ENCODE data around the gene SERPINB7. TPM values are rescaled to one million over a fixed set of nuclear protein-coding genes. Genes with fewer than 3 reads are reported as not detected.

Gene SERPINB7
- total RNA-seq, 1 experiment from 2014 or later = not detected

GRCh38 chr18:63788447-63789096 lies 13.4 kb downstream of the SERPINB7 start (continued):
- TF ChIP-seq REST (IDR thresholded peaks at IDR 0.05; ENCODE audit: low read depth) (no peak), SRF (IDR thresholded peaks at IDR 0.05; ENCODE audit: low read depth) (0 out of 2 replicates have a peak, but pooled peaks have one; percentile 21), JUND (IDR thresholded peaks at IDR 0.05) (peak; percentile 91), ATF3 (IDR thresholded peaks at IDR 0.05) (0 out of 2 replicates have a peak, but pooled peaks have one; percentile 11), RAD21 (IDR thresholded peaks at IDR 0.05; ENCODE audit: low read depth) (no peak), EGR1 (IDR thresholded peaks at IDR 0.05; ENCODE audit: low read depth) (no peak), MAX (IDR thresholded peaks at IDR 0.05) (no peak), CBX3 (IDR thresholded peaks at IDR 0.05; ENCODE audit: low read depth) (peak; percentile 72)

- ATAC-seq (no peak), DNase-seq (ENCODE audit: low read depth, low spot score) (no peak)
- Histone ChIP-seq H4K20me1 (ENCODE audit: insufficient read depth) (no peaks in the 10 kb centered on the region), H3K27ac (ENCODE audit: low read depth, low read length) (no peak overlapping the region), H2AFZ (ENCODE audit: low read depth, low read length, poor library complexity, severe bottlenecking) (peak overlapping the region; percentile 67), H3K4me2 (ENCODE audit: low read length) (no peak overlapping the region), H3K4me1 (ENCODE audit: control insufficient read depth in 1 of 2, insufficient read depth in 2 of 2, low read length in 2 of 2) (peaks cover 0 to 13% of the 10 kb centered on the region in 2 experiments; a peak in 2 of 4 replicates), H3K4me3 (replicated peaks in 1 of 2; ENCODE audit: low read depth in 1 of 2, low read length in 2 of 2) (no peak overlapping the region), H3K36me3 (ENCODE audit: control insufficient read depth in 1 of 2, insufficient read depth in 2 of 2, low read length in 2 of 2) (no peaks in the 10 kb centered on the region), H3K9me3 (ENCODE audit: control insufficient read depth in 1 of 2, insufficient read depth in 1 of 2, low read depth in 1 of 2, low read length in 2 of 2) (no peaks in the 10 kb centered on the region), H3K9me2 (ENCODE audit: insufficient read depth) (no peaks in the 10 kb centered on the region), H3K79me2 (ENCODE audit: insufficient read depth, low read length) (no peaks in the 10 kb centered on the region), H3K27me3 (ENCODE audit: insufficient read depth, low read length) (no peaks in the 10 kb centered on the region), H3K9ac (ENCODE audit: low read length) (no peak overlapping the region)
- ChIA-PET POLR2A (no interaction called here), CTCF (no interaction called here), RAD21 (ENCODE audit: low non-redundant PET in 1 of 2, low total read pairs in 2 of 2, uncharacterized antibody in 2 of 2, unreplicated experiment in 2 of 2) (no interaction called here)
- no TSS peak for BruUV-seq (replicated peaks)
- intact Hi-C loops (cut with micrococcal nuclease) = no loop called here
- TF ChIP-seq ELF1 (IDR thresholded peaks at IDR 0.05; ENCODE audit: borderline replicate concordance, low read depth) = no peak
- TF ChIP-seq POLR2A (IDR thresholded peaks at IDR 0.05; ENCODE audit: borderline replicate concordance, extremely low read depth, insufficient read depth, insufficient read length) = no peak
- TF ChIP-seq ZFX (IDR thresholded peaks at IDR 0.05) = no peak
- no peak for TF ChIP-seq SRF (IDR thresholded peaks at IDR 0.05; ENCODE audit: low read depth)
- TF ChIP-seq REST (IDR thresholded peaks at IDR 0.05; ENCODE audit: low read depth) = no peak
- no peak for TF ChIP-seq ATF3 (IDR thresholded peaks at IDR 0.05)
- TF ChIP-seq CEBPB (IDR thresholded peaks at IDR 0.05; ENCODE audit: low read depth) = no peak
- no peak for TF ChIP-seq EZH2phosphoT487 (IDR thresholded peaks at IDR 0.05; ENCODE audit: borderline replicate concordance)
- TF ChIP-seq ZBTB33 (IDR thresholded peaks at IDR 0.05; ENCODE audit: extremely low read depth, insufficient replicate concordance, low read length) = no peak
- no peak for TF ChIP-seq MAX (IDR thresholded peaks at IDR 0.05)
Measured at GRCh38 chr18:63789327-63789726, 14.1 kb downstream of the SERPINB7 start.
